Upper lobe of left lung (tissue), 4 donors: ENCODE results near the gene GPSM1.

ENCODE experiments used
- CTCF ChIP-seq, 6 experiments: fragments of 450-650 bp in 4 of 6; fragments of 200-600 bp in 2 of 6; sonication (generic) in 2 of 6; IDR thresholded peaks; one replicate each; pipeline ENCODE4 v1.5.1; 2016 to 2019; ENCODE audit warnings: antibody characterized with exemption in 6 of 6
- POLR2A ChIP-seq, 4 donors: fragments of 450-650 bp; IDR thresholded peaks; one replicate each; pipeline ENCODE4 v1.5.1; 2016 to 2017; ENCODE audit warnings: antibody characterized with exemption in 4 of 4, mild to moderate bottlenecking in 2 of 4
- POLR2AphosphoS5 ChIP-seq, 2 donors: sonication (generic); formaldehyde crosslinking; IDR thresholded peaks; one replicate each; pipeline ENCODE4 v1.5.1; 2017; ENCODE audit warnings: antibody characterized with exemption in 2 of 2

GRCh38 chr9:136393531-136393930 is 66.2 kb downstream of the GPSM1 start:
- TF ChIP-seq POLR2A (IDR thresholded peaks at IDR 0.05) (no peak), CTCF (IDR thresholded peaks at IDR 0.05) (no peak), POLR2AphosphoS5 (IDR thresholded peaks at IDR 0.05) (no peak)
